ENCODE results near the gene BCL2. TPM values are rescaled to one million over a fixed set of nuclear protein-coding genes. Genes with fewer than 3 reads are reported as not detected.

Gene BCL2
- total RNA-seq, 4 donors from 2014 or later, result 25.2 to 39.0 (median 36.1) TPM

- Histone ChIP-seq H3K27ac (replicated peaks in 1 of 4) (peak overlapping the region; percentile 18 to 65 (median 38)), H3K4me1 (peaks cover 30 to 70% (median 68%) of the 10 kb centered on the region in 4 donors), H3K27me3 (no peaks in the 10 kb centered on the region), H3K9me3 (no peaks in the 10 kb centered on the region), H3K36me3 (no peaks in the 10 kb centered on the region), H3K4me3 (peak overlapping the region in 2 of 4 donors; percentile 10 to 31)
- WGBS, result 58% methylated on average over 17 of the region's 18 CpGs
- no peak for DNase-seq (ENCODE audit: extremely low spot score)
- TF ChIP-seq POLR2AphosphoS5 (IDR thresholded peaks at IDR 0.05), result no peak
- no peak for TF ChIP-seq CTCF (IDR thresholded peaks at IDR 0.05)
- TF ChIP-seq POLR2A (IDR thresholded peaks at IDR 0.05; ENCODE audit: low read depth), result no peak
- TF ChIP-seq EP300 (IDR thresholded peaks at IDR 0.05), result no peak
- intact Hi-C loops (cut with DNase I), result no loop called here
These were observed 173.6 kb downstream of the BCL2 start for GRCh38 chr18:63145851-63146555.

GRCh38 chr18:63145166-63145850 is 174.3 kb downstream of the BCL2 start:
- Histone ChIP-seq H3K27ac (replicated peaks in 1 of 4) (peak overlapping the region in 1 of 4 donors; percentile 18), H3K36me3 (no peaks in the 10 kb centered on the region), H3K27me3 (no peaks in the 10 kb centered on the region), H3K9me3 (no peaks in the 10 kb centered on the region), H3K4me1 (peaks cover 30 to 70% (median 68%) of the 10 kb centered on the region in 4 donors), H3K4me3 (no peak overlapping the region)
- intact Hi-C loops (cut with DNase I), result no loop called here
- 77% methylated on average over 8 of the region's 8 CpGs for WGBS
- TF ChIP-seq POLR2AphosphoS5 (IDR thresholded peaks at IDR 0.05), result no peak
- no peak for TF ChIP-seq EP300 (IDR thresholded peaks at IDR 0.05)
- no peak for TF ChIP-seq POLR2A (IDR thresholded peaks at IDR 0.05; ENCODE audit: low read depth)
- TF ChIP-seq CTCF (IDR thresholded peaks at IDR 0.05), result no peak
- DNase-seq (ENCODE audit: extremely low spot score), result no peak

- H3K4me1 ChIP-seq, result peaks cover 30 to 69% (median 68%) of the 10 kb centered on the region in 4 donors
- no peak overlapping the region for H3K27ac ChIP-seq (replicated peaks in 1 of 4)
- H3K4me3 ChIP-seq, result no peak overlapping the region
- no peak for DNase-seq (ENCODE audit: extremely low spot score)
- H3K27me3 ChIP-seq, result no peaks in the 10 kb centered on the region
- WGBS, result 70% methylated on average over 5 of the region's 10 CpGs
- intact Hi-C loops (cut with DNase I), result no loop called here
- TF ChIP-seq CTCF (IDR thresholded peaks at IDR 0.05) (no peak), POLR2AphosphoS5 (IDR thresholded peaks at IDR 0.05) (no peak), EP300 (IDR thresholded peaks at IDR 0.05) (no peak), POLR2A (IDR thresholded peaks at IDR 0.05; ENCODE audit: low read depth) (no peak)
- no peaks in the 10 kb centered on the region for H3K9me3 ChIP-seq
- H3K36me3 ChIP-seq, result no peaks in the 10 kb centered on the region
These were observed 174.8 kb downstream of the BCL2 start for GRCh38 chr18:63144748-63145147.

- DNase-seq (ENCODE audit: extremely low spot score), result no peak
- no peak overlapping the region for H3K27ac ChIP-seq (replicated peaks in 1 of 4)
- H3K27me3 ChIP-seq, result no peaks in the 10 kb centered on the region
- 61% methylated on average over 8 of the region's 11 CpGs for WGBS
- H3K9me3 ChIP-seq, result no peaks in the 10 kb centered on the region
- H3K4me1 ChIP-seq, result peaks cover 33 to 71% (median 65%) of the 10 kb centered on the region in 4 donors
- no peak for TF ChIP-seq EP300 (IDR thresholded peaks at IDR 0.05)
- no peak for TF ChIP-seq POLR2A (IDR thresholded peaks at IDR 0.05; ENCODE audit: low read depth)
- TF ChIP-seq CTCF (IDR thresholded peaks at IDR 0.05), result no peak
- no peak for TF ChIP-seq POLR2AphosphoS5 (IDR thresholded peaks at IDR 0.05)
- intact Hi-C loops (cut with DNase I), result no loop called here
- no peak overlapping the region for H3K4me3 ChIP-seq
- H3K36me3 ChIP-seq, result no peaks in the 10 kb centered on the region
These were observed 176.2 kb downstream of the BCL2 start for GRCh38 chr18:63143330-63143771.
